ENCODE data around the gene KNSTRN.

- TF ChIP-seq CTCF (IDR thresholded peaks at IDR 0.05; ENCODE audit: low read depth, low read length, missing input control) (no peak), MAX (IDR thresholded peaks at IDR 0.05) (no peak)
Measured at GRCh38 chr15:40358471-40359353, 23.8 kb upstream of the KNSTRN start.

All from liver (tissue), 2 donors.